Left lung (tissue), 10 donors: ENCODE results near the gene RGS12. TPM values are rescaled to one million over a fixed set of nuclear protein-coding genes. Genes with fewer than 3 reads are reported as not detected.

Experiments
- ATAC-seq: fragments of 200-7000 bp; cut with Tn5 transposase; one replicate; pipeline ENCODE4 v1.9.1; 2020; ENCODE audit warnings: moderate library complexity
- DNase-seq, 4 donors: peaks; one replicate each; pipeline ENCODE4 v3.0.0-alpha.2; 2013 to 2020
- H3K27ac ChIP-seq, 2 donors: fragments of 200-600 bp; sonication (generic) in 1 of 2; one replicate each; pipeline versions ENCODE4 v1.5.0 to v1.8.0; 2020 to 2021
- H3K27me3 ChIP-seq, 2 donors: fragments of 200-600 bp; sonication (generic) in 1 of 2; one replicate each; pipeline versions ENCODE4 v1.5.0 to v1.8.0; 2020 to 2021
- H3K36me3 ChIP-seq, 2 donors: fragments of 200-600 bp; sonication (generic) in 1 of 2; one replicate each; pipeline versions ENCODE4 v1.5.0 to v1.8.0; 2020 to 2021
- H3K4me1 ChIP-seq, 2 donors: fragments of 200-600 bp; one replicate each; pipeline ENCODE4 v1.8.0; 2021
- H3K4me3 ChIP-seq, 2 donors: fragments of 200-600 bp; sonication (generic) in 1 of 2; one replicate each; pipeline versions ENCODE4 v1.5.0 to v1.8.0; 2020 to 2021; ENCODE audit warnings: mild to moderate bottlenecking in 1 of 2
- H3K9me3 ChIP-seq, 2 donors: fragments of 200-600 bp; sonication (generic) in 1 of 2; one replicate each; pipeline versions ENCODE4 v1.5.0 to v1.8.0; 2020 to 2021
- intact Hi-C, 2 donors: fragments of 100-400 bp; cut with DNase I; formaldehyde crosslinking; loops; one replicate each; pipeline versions ENCODE4 v1.11.2 to v1.14.2; 2022
- polyA plus RNA-seq, 6 donors: library from polyadenylated mRNA; unstranded; fragments of 120-200 nt; gene quantifications; one replicate each; pipeline ENCODE4 v1.2.1, GENCODE V29; 2013; ENCODE audit not compliant: insufficient read length in 6 of 6
- total RNA-seq, 2 donors: library from RNA; stranded (reverse); fragmentation: NEBNext Ultra II Directional; extraction: Animal tissue kit (Norgen Biotek cat#: 25700); gene quantifications; one replicate each; pipeline ENCODE4 v1.2.1, GENCODE V29; 2021
- TF ChIP-seq, protein P1 (sequence below), 2 donors: fragments of 200-600 bp; sonication (generic) in 1 of 2; IDR thresholded peaks; one replicate each; pipeline versions ENCODE4 v1.5.0 to v1.8.0; 2021; ENCODE audit warnings: antibody characterized with exemption in 2 of 2
- donor health status: DM: no; HTN: yes; CAD: no.
- donor health status: DM: no; HTN: no; CAD: no.

The RGS12 gene
- total and polyA plus RNA-seq, 8 donors: 28.2 to 80.7 (median 68.2) TPM

DNA sequence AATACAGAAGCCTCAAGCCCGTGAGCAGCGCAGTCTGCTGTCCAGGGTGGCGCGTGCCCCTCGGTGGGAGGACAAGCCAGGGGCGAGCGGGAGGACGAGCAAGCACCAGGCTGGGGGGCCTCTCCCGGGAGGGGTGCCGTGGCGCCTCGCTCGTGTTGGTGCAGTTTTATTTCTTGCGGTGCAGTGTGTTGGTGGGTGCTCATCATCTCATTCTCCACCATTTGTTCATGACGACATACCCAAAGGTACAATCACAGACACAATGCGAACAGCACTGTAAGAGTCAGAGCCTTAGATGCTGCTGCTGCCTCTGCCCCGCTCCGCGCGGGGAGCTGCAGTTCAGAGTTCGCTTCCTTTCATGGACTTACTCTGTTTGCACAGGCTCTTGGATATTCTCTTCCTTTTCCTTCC lies 30.3 kb downstream of the RGS12 start:
- Histone ChIP-seq H3K36me3 (peaks cover 0 to 5% of the 10 kb centered on the region in 2 donors), H3K4me3 (no peak overlapping the region), H3K27ac (no peak overlapping the region), H3K27me3 (no peaks in the 10 kb centered on the region), H3K4me1 (peaks cover 0 to 15% of the 10 kb centered on the region in 2 donors), H3K9me3 (no peaks in the 10 kb centered on the region)
- no peak for ATAC-seq
- no peak for DNase-seq
- TF ChIP-seq, protein P1, sequence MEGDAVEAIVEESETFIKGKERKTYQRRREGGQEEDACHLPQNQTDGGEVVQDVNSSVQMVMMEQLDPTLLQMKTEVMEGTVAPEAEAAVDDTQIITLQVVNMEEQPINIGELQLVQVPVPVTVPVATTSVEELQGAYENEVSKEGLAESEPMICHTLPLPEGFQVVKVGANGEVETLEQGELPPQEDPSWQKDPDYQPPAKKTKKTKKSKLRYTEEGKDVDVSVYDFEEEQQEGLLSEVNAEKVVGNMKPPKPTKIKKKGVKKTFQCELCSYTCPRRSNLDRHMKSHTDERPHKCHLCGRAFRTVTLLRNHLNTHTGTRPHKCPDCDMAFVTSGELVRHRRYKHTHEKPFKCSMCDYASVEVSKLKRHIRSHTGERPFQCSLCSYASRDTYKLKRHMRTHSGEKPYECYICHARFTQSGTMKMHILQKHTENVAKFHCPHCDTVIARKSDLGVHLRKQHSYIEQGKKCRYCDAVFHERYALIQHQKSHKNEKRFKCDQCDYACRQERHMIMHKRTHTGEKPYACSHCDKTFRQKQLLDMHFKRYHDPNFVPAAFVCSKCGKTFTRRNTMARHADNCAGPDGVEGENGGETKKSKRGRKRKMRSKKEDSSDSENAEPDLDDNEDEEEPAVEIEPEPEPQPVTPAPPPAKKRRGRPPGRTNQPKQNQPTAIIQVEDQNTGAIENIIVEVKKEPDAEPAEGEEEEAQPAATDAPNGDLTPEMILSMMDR (IDR thresholded peaks at IDR 0.05): no peak
- intact Hi-C loops: no loop called here

GRCh38 chr4:3324093-3324815 lies 31.4 kb downstream of the RGS12 start:
- TF ChIP-seq, protein P1 (IDR thresholded peaks at IDR 0.05): no peak
- intact Hi-C loops: no loop called here
- no peaks in the 10 kb centered on the region for H3K36me3 ChIP-seq
- peak in 1 of 4 donors; percentile 49 for DNase-seq
- no peak overlapping the region for H3K4me3 ChIP-seq
- H3K27ac ChIP-seq: no peak overlapping the region
- H3K4me1 ChIP-seq: peaks cover 0 to 11% of the 10 kb centered on the region in 2 donors
- ATAC-seq: no peak
- H3K9me3 ChIP-seq: no peaks in the 10 kb centered on the region
- H3K27me3 ChIP-seq: no peaks in the 10 kb centered on the region

- DNase-seq: no peak
- intact Hi-C loops: no loop called here
These were observed 36.2 kb downstream of the RGS12 start for GRCh38 chr4:3328814-3329663.

DNA sequence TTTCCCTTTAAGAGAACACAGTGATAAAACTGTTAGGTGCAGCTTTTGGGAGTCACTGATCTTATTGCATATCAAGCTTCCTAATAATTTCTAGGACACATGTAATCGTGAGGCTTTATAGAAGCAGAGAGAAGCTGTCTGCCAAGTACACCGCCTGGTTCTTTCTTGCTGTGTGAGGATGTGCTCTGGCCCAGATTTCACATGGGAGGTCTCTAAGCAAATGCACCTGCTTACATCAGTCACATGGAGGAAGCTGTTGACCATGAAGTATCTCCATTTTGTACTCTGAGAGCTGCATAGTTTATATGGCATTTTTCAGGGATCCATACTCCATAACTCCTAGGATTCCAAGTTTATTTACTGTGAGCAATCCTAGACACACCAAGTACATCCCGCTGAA lies 37.1 kb downstream of the RGS12 start:
- H3K9me3 ChIP-seq: no peaks in the 10 kb centered on the region
- TF ChIP-seq, protein P1 (IDR thresholded peaks at IDR 0.05): no peak
- H3K4me3 ChIP-seq: no peak overlapping the region
- intact Hi-C loops: no loop called here
- peaks cover 0 to 9% of the 10 kb centered on the region in 2 donors for H3K4me1 ChIP-seq
- no peaks in the 10 kb centered on the region for H3K36me3 ChIP-seq
- no peak overlapping the region for H3K27ac ChIP-seq
- no peak for ATAC-seq
- no peaks in the 10 kb centered on the region for H3K27me3 ChIP-seq
- no peak for DNase-seq

More at GRCh38 chr4:3328814-3329663, 36.2 kb downstream of the RGS12 start:
- no peaks in the 10 kb centered on the region for H3K27me3 ChIP-seq
- H3K4me1 ChIP-seq: peaks cover 0 to 9% of the 10 kb centered on the region in 2 donors
- no peak overlapping the region for H3K27ac ChIP-seq
- H3K36me3 ChIP-seq: no peaks in the 10 kb centered on the region
- no peak for ATAC-seq
- TF ChIP-seq, protein P1 (IDR thresholded peaks at IDR 0.05): no peak
- H3K9me3 ChIP-seq: no peaks in the 10 kb centered on the region
- no peak overlapping the region for H3K4me3 ChIP-seq

DNA sequence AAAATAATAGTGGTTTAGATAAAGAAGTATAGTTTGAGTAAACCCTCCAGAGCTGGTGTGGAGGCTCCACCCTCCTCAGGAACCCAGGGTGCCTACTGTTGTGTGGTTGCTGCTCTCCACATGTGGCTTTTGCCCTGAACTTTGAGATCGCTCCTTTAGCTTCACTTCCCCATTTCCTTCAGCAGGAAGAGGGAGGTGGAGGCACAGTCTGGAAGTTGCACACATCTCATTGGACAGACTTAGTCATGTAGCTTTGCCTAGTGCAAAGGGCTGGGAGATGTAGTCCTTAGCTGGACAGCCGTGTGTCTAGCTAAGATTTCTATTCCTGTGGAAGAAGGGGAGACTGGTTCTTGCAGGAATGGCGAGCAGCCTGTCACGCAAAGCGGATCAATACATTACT lies 37.9 kb downstream of the RGS12 start:
- Histone ChIP-seq H3K27me3 (no peaks in the 10 kb centered on the region), H3K4me1 (peaks cover 0 to 9% of the 10 kb centered on the region in 2 donors), H3K36me3 (no peaks in the 10 kb centered on the region), H3K27ac (no peak overlapping the region), H3K9me3 (no peaks in the 10 kb centered on the region), H3K4me3 (no peak overlapping the region)
- intact Hi-C loops: no loop called here
- peak; percentile 51 for ATAC-seq
- TF ChIP-seq, protein P1 (IDR thresholded peaks at IDR 0.05): no peak
- no peak for DNase-seq
